GM12864 (cell line): ENCODE results near the gene CYTH1.

Source experiments
- DNase-seq: peaks from one replicate; pipeline ENCODE4 v3.0.0-alpha.2; 2011; ENCODE audit warnings: low read depth
- H3K4me3 ChIP-seq: 2 replicates; pipeline ENCODE4 v1.5.1; 2011; ENCODE audit warnings: mild to moderate bottlenecking, low read depth, low read length, control low read depth
- TF ChIP-seq, protein P1 (sequence below): IDR thresholded peaks from 2 replicates; pipeline ENCODE4 v1.5.1; 2011; ENCODE audit warnings: low read depth, mild to moderate bottlenecking, moderate library complexity, low read length, control low read depth, inconsistent platforms; ENCODE audit errors: missing control alignments

Gene CYTH1

DNA sequence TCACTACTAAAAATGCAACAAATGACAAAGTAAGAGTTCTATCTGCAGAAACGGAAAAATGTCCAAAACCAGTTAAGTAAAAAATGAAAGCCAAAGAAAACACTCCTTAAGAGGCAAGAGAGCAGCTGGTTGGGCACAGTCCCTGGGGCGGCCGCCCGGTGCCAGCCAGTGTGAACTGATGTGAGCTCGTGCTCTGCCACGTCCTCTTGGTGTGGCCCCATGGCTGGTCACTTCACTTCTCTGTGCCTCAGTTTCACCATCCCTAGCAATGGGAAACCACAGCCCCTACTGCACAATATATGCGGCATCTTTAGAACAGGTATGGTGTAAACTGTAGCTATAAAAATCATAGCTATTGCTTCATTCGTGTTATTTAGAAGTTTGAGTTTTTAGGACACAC lies 37.3 kb upstream of the CYTH1 start:
- H3K4me3 ChIP-seq: no peak overlapping the region
- DNase-seq: no peak
- TF ChIP-seq, protein P1, sequence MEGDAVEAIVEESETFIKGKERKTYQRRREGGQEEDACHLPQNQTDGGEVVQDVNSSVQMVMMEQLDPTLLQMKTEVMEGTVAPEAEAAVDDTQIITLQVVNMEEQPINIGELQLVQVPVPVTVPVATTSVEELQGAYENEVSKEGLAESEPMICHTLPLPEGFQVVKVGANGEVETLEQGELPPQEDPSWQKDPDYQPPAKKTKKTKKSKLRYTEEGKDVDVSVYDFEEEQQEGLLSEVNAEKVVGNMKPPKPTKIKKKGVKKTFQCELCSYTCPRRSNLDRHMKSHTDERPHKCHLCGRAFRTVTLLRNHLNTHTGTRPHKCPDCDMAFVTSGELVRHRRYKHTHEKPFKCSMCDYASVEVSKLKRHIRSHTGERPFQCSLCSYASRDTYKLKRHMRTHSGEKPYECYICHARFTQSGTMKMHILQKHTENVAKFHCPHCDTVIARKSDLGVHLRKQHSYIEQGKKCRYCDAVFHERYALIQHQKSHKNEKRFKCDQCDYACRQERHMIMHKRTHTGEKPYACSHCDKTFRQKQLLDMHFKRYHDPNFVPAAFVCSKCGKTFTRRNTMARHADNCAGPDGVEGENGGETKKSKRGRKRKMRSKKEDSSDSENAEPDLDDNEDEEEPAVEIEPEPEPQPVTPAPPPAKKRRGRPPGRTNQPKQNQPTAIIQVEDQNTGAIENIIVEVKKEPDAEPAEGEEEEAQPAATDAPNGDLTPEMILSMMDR: no peak

DNA sequence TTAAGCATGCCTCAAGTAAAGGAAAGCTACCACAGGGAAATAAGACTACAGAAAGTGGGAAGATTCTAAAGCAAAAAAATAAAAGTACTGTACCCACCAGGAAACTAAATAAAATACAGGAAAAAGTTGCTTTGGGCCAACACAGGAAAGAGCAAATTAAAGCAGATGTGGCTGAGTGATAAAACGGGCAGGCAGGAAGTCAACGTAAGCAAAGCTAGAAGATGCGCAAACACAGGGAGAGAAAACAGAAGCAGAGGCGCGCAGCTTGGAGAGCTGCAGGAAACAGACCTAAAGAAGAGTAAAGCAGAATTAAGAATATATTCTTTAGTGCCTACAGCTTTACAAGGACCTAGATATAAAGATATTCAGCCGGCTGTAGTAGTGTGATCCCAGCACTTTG lies 36.9 kb upstream of the CYTH1 start:
- no peak overlapping the region for H3K4me3 ChIP-seq
- DNase-seq: no peak
- TF ChIP-seq, protein P1: no peak

DNA sequence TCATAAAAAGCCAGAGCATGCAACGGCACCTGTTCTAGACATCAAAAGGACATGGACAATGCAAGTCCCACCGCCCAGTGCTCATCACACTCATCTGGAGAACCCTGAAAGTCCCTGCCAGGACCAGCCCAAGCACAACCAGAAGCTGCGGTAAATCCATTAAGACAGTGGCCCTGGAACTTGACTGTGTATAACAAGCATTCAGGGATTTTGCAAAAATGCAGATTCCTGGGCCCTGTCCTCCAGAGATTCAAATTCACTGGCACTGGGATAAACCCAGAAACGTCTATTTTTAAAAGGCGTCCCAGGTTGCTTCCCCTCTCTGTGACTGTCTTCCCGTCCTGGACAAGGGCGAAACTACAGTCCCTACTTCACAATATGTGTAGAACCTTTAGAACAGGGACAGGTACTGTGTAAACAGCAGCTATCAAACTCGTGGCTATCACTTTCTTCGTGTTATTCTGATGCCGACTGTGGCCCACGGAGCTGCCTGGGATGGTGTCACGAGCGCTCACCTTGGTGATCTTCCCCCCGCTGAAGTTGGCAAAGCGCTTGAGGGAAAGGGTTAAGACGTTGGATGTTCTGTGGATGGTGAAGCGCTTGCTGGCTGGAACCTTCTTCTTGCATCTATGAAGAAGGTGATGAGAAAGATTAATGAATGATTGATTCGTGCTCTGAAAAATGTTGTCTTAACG lies 36.2 kb upstream of the CYTH1 start:
- no peak overlapping the region for H3K4me3 ChIP-seq
- TF ChIP-seq, protein P1: no peak
- no peak for DNase-seq

DNA sequence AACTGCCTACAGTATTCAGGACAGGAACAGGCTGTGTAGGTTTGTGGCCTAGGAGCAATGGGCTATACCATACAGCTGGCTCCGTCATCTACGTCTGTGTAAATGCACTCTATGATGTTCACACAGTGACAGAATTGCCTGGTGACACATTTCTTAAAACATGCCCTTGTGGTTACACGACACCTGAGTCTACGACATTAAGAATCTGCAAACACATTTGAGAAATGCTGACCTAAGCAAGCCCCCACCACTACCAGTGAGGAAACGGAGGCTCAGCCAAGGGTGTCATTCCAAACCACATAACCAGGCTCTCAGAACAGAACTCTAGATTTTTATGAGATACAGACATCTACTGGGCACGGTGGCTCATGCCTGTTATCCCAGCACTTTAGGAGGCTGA lies 35.0 kb upstream of the CYTH1 start:
- TF ChIP-seq, protein P1: no peak
- no peak for DNase-seq
- no peak overlapping the region for H3K4me3 ChIP-seq

DNA sequence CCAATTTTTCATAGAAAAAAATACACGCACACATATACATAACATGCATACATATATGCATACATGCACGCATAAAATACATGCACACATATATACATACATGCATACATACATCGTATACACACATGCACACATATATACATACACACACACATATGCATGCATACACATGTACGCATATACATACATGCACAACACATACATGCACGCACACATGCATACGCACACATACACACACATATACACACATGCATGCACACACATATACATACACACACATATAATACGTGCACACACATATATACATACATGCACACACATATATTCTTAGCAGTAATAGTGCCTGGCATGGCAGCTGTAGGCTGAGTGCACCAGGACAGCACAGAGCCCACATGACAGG lies 33.6 kb upstream of the CYTH1 start:
- DNase-seq: no peak
- TF ChIP-seq, protein P1: no peak
- no peak overlapping the region for H3K4me3 ChIP-seq

DNA sequence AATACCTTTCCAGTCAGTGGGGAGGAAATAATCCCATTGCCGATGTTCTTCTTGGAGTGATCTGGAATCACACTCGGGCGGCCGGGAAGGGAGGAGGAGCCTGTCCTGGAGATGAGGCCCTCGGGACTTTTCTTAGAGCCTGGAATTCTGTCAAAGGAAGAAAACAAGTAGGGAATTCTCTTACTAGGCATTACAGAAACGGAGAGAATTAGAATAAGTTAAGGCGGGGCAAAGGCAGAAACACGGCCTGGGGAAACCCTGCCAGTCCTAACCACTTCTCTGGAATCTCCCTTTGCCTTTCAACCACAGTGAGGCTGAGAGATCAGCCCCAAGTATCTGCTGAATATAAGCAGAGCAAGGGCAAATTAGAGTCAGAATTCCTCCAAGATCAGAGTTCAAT lies 30.8 kb upstream of the CYTH1 start:
- TF ChIP-seq, protein P1: no peak
- H3K4me3 ChIP-seq: no peak overlapping the region
- DNase-seq: no peak

DNA sequence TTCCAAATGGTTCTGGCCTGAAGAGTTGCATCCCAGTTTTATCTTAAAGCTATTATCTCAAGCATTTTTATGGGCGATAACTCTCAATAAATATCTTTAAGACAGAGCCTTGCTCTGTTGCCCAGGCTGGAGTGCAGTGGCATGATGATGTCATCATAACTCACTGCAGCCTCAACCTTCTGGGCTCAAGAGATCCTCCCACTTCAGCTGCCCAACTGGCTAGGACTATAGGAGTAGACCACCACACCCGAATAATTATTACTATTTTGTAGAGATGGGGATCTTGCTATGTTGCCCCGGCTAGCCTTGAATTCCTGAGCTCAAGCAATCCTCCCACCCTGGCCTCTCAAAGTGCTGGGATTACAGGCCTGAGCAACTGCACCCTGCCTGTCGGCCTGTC lies 26.1 kb upstream of the CYTH1 start:
- no peak for DNase-seq
- TF ChIP-seq, protein P1: no peak

More for the DNA sequence above, 26.1 kb upstream of the CYTH1 start:
- no peak overlapping the region for H3K4me3 ChIP-seq
